Psoas muscle (tissue), 8 donors: ENCODE results near the gene PLA2G2E. TPM values are rescaled to one million over a fixed set of nuclear protein-coding genes. Genes with fewer than 3 reads are reported as not detected.

Experiments used
- ATAC-seq, 4 donors: fragments of 200-7000 bp; cut with Tn5 transposase; one replicate each; pipeline ENCODE4 v1.9.1; 2020; ENCODE audit warnings: moderate library complexity in 3 of 4, mild to moderate bottlenecking in 2 of 4
- DNase-seq, 2 donors: peaks; one replicate each; pipeline ENCODE4 v3.0.0-alpha.2; 2020
- H3K27ac ChIP-seq: fragments of 200-600 bp; one replicate; pipeline ENCODE4 v1.8.0; 2022
- H3K27me3 ChIP-seq, 3 donors: fragments of 200-600 bp in 1 of 3; one replicate each; pipeline versions ENCODE4 v1.6.1 to v1.8.0; 2013 to 2022; ENCODE audit warnings: low read length in 2 of 3, mild to moderate bottlenecking in 2 of 3, moderate library complexity in 1 of 3; ENCODE audit not compliant: insufficient read depth in 3 of 3
- H3K36me3 ChIP-seq, 2 donors: fragments of 200-600 bp in 1 of 2; one replicate each; pipeline versions ENCODE4 v1.6.1 to v1.8.0; 2013 to 2022; ENCODE audit warnings: low read depth in 1 of 2, mild to moderate bottlenecking in 1 of 2, moderate library complexity in 1 of 2; ENCODE audit not compliant: insufficient read depth in 1 of 2
- H3K4me1 ChIP-seq: fragments of 200-600 bp; one replicate; pipeline ENCODE4 v1.8.0; 2022
- H3K4me3 ChIP-seq: fragments of 200-600 bp; one replicate; pipeline ENCODE4 v1.8.0; 2022; ENCODE audit warnings: mild to moderate bottlenecking
- H3K9me3 ChIP-seq: fragments of 200-600 bp; one replicate; pipeline ENCODE4 v1.8.0; 2022
- CTCF ChIP-seq: fragments of 200-600 bp; IDR thresholded peaks from one replicate; pipeline ENCODE4 v1.8.0; 2022; ENCODE audit warnings: antibody characterized with exemption
- WGBS, 3 donors: extraction: QIAGEN DNeasy Blood & Tissue Kit; methylation state at CpG; one replicate each; pipeline versions ENCODE4 v1.1.6 to v1.1.7; 2013; 5-methylcytosine and 5-hydroxymethylcytosine counted together
- intact Hi-C, 2 donors: fragments of 100-400 bp; cut with DNase I; formaldehyde crosslinking; loops; one replicate each; pipeline versions ENCODE4 v1.11.0 to v1.14.2; 2022
- polyA plus RNA-seq, 3 donors: library from polyadenylated mRNA; stranded (reverse); fragments of 200-250 nt; gene quantifications; one replicate each; pipeline ENCODE4 v1.2.3, GENCODE V29; 2013
- total RNA-seq, 4 donors: library from RNA; stranded (reverse); fragmentation: NEBNext Ultra II Directional in 2 of 4; extraction: Animal tissue kit (Norgen Biotek cat#: 25700) in 2 of 4; gene quantifications; one replicate each; pipeline versions ENCODE4 v1.2.1 to v1.2.4, GENCODE V29; 2021 to 2023
- donor health status: healthy with polysubstance abuse.
- donor health status: DM: no; HTN: no; CAD: no; lungs with moderate emphysema.
- donor health status: Bipolar disorder and iron deficiency.
- donor health status: healthy.
- donor health status: DM: yes; HTN: yes; CAD: no.
- donor health status: DM: no; HTN: no; CAD: no.
- donor health status: DM: no; HTN: no; CAD: no.
- donor health status: DM: yes; HTN: yes; CAD: no.

Gene PLA2G2E
- total and polyA plus RNA-seq, 7 donors = not detected

GRCh38 chr1:19879227-19879626, 44.2 kb downstream of the PLA2G2E start:
- no peak overlapping the region for H3K27ac ChIP-seq
- no peak for DNase-seq
- intact Hi-C loops = no loop called here
- TF ChIP-seq CTCF = no peak
- 69 to 75% (median 69%) methylated on average over 4 of the region's 4 CpGs for WGBS, 3 donors
- no peak overlapping the region for H3K4me3 ChIP-seq
- no peaks in the 10 kb centered on the region for H3K9me3 ChIP-seq
- H3K27me3 ChIP-seq = peaks cover 0 to 8% (median 0%) of the 10 kb centered on the region in 3 donors
- no peak for ATAC-seq
- peaks cover 17% of the 10 kb centered on the region for H3K4me1 ChIP-seq
- no peaks in the 10 kb centered on the region for H3K36me3 ChIP-seq

- Histone ChIP-seq H3K27me3 (peaks cover 0 to 8% (median 0%) of the 10 kb centered on the region in 3 donors), H3K9me3 (no peaks in the 10 kb centered on the region), H3K4me1 (peaks cover 11% of the 10 kb centered on the region), H3K4me3 (no peak overlapping the region), H3K27ac (peak overlapping the region; percentile 23), H3K36me3 (no peaks in the 10 kb centered on the region)
- intact Hi-C loops = no loop called here
- no peak for ATAC-seq
- TF ChIP-seq CTCF = no peak
- 61 to 68% (median 66%) methylated on average over 12 of the region's 12 CpGs for WGBS, 3 donors
- no peak for DNase-seq
These were observed 44.8 kb downstream of the PLA2G2E start for GRCh38 chr1:19878637-19878985.

- Histone ChIP-seq H3K9me3 (no peaks in the 10 kb centered on the region), H3K4me1 (peaks cover 5% of the 10 kb centered on the region), H3K27ac (peak overlapping the region; percentile 23), H3K27me3 (peaks cover 0 to 13% (median 0%) of the 10 kb centered on the region in 3 donors), H3K4me3 (no peak overlapping the region), H3K36me3 (no peaks in the 10 kb centered on the region)
- intact Hi-C loops = no loop called here
- no peak for TF ChIP-seq CTCF
- DNase-seq = no peak
- 67 to 71% (median 70%) methylated on average over 19 of the region's 19 CpGs for WGBS, 3 donors
- ATAC-seq = no peak
These were observed 45.4 kb downstream of the PLA2G2E start for GRCh38 chr1:19877821-19878636.

- WGBS, 3 donors = 78 to 83% (median 80%) methylated on average over 16 of the region's 16 CpGs
- H3K27me3 ChIP-seq = peaks cover 0 to 14% (median 0%) of the 10 kb centered on the region in 3 donors
- DNase-seq (no peak), ATAC-seq (no peak)
- no peak for TF ChIP-seq CTCF
- H3K4me1 ChIP-seq = peaks cover 4% of the 10 kb centered on the region
- intact Hi-C loops = no loop called here
- no peak overlapping the region for H3K4me3 ChIP-seq
- no peak overlapping the region for H3K27ac ChIP-seq
- H3K36me3 ChIP-seq = no peaks in the 10 kb centered on the region
- H3K9me3 ChIP-seq = no peaks in the 10 kb centered on the region
These were observed 46.2 kb downstream of the PLA2G2E start for GRCh38 chr1:19877181-19877750.
